Esophagus squamous epithelium (tissue), 4 donors: ENCODE measurements around the gene TMIGD3.

ENCODE experiments used
- CTCF ChIP-seq, 6 experiments: fragments of 450-650 bp in 4 of 6; fragments of 200-600 bp in 2 of 6; sonication (generic) in 2 of 6; IDR thresholded peaks; one replicate each; pipeline ENCODE4 v1.5.1; 2016 to 2019; ENCODE audit warnings: antibody characterized with exemption in 6 of 6, mild to moderate bottlenecking in 4 of 6, moderate library complexity in 4 of 6
- POLR2A ChIP-seq, 4 donors: fragments of 450-650 bp; IDR thresholded peaks; one replicate each; pipeline ENCODE4 v1.6.1; 2017; ENCODE audit warnings: antibody characterized with exemption in 4 of 4, mild to moderate bottlenecking in 4 of 4, moderate library complexity in 3 of 4

GRCh38 chr1:111463029-111463683 is 40.3 kb downstream of the TMIGD3 start:
- no peak for TF ChIP-seq CTCF (IDR thresholded peaks at IDR 0.05)
- no peak for TF ChIP-seq POLR2A (IDR thresholded peaks at IDR 0.05)
